Fibroblast of skin of scalp (primary cell): ENCODE measurements around the gene GNG12. TPM values are rescaled to one million over a fixed set of nuclear protein-coding genes. Genes with fewer than 3 reads are reported as not detected.

Source experiments
- DNase-seq: peaks from one replicate; pipeline ENCODE4 v3.0.0-alpha.2; 2013
- polyA plus RNA-seq, 2 experiments: library from polyadenylated mRNA; unstranded; fragments of 120-200 nt; gene quantifications; one replicate each; pipeline ENCODE4 v1.2.1, GENCODE V29; 2013; ENCODE audit not compliant: insufficient read length in 2 of 2

GNG12 gene
- 125 TPM for polyA plus RNA-seq (2013, experiment 1 of 2; ENCODE audit: insufficient read length)
- polyA plus RNA-seq (2013, experiment 2 of 2; ENCODE audit: insufficient read length) = 137 TPM

DNA sequence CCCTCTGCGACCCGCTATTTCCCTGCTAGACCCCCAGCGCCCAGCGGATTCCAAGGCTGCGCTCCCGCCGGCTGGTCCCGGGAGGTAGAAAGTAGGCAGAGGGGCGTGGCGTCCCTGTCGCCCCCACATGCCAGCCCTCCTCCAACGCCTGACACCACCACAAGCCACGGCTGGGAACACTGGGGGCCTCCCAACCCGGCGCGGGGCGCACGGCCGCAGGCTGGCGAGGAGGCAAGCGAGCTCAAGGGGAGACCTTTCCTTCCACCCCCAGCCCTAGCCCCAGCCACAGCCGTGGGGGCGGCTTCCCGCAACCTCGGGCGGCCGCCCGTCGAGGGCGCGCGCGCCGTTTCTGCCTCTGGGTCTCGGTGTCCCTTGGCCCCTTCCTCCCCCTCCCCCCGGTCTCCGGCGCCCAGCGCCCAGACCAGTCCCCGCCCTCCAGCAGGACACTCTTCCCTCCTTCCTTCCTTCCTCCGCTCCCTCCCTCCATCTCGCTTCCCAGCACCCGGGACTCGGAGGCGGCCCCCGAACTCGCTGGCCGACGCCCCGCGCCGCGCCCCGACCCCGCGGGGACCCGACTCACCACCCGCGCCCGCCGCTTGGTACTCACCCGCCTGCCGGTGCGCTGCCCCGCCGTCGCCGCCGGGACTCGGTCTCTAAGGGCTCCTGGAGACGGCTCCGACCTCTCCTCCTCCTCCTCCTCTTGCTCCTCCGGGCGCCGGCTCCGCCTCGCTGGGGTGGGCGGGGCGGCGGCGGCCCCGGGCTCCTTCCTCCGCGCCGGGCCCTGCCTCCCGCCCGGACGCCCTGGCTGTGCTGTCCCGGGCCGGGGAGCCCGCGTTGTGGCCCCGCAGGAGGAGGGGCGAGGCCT is at the start of gene GNG12:
Gene GNG12 (minus strand): TSS at position 731 of the 865 bp plus-strand sequence. CDS start 125,781 bp downstream, outside the sequence.
- peak; percentile 87 for DNase-seq

DNA sequence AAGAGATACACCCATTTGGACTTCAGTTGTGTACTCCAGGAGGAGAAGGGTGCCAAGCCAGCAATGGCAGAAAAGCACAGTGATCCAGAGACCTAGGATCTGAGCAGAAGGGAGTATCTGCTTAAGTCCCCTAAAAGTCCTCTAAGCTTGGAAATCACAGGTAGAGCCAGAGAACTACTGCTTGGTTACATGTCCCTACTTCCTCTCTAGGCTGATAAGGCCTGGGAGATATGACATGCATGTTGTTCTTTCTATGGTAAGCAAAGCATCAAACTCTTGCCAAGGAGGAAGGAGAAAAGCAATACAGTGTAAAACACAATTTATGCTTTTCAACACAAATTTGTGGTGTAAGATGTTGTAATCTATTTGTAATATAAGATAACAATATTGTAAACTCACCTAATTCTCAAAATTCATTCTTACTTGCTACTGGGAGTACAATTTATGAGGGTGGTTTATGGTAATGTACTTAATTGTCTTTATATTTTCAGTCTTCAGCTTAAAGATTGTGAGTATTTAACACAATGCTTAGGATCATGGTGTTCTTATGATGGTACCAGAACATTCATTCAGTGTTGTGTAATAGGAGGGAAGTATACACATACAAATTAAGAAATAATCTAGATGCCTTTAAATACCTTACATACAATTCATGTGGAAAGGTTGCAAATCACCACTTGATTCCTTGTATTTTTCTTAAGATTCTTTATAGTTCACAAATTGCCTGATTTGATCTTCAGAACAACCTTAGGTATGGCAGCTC is 49.1 kb upstream of the GNG12 start:
- DNase-seq = no peak

DNA sequence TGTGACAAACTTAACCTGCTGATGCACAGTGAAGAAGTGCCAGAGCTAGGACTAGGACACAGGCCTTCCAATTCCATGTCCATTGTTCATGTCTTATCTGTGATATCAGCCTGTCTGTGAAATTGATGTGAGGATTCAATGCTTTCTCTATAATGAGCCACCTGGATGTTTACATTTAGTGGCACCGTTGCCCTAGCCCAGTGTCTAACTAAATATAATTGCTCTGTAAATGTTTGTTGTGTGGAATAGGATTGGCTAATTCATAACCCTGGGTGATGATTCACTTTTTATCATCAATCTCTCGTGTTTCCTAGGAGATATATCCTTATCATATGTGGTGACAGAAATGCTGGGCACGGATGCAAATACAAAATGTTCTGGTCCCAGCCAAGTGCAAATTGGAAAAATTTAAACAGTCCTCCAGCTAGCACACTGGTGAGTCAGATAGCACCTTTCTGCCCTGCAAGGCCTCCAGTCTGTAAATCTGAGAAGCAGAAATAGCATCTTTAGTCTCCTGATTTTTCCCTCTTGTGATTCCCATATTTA is 46.9 kb upstream of the GNG12 start:
- peak; percentile 56 for DNase-seq

DNA sequence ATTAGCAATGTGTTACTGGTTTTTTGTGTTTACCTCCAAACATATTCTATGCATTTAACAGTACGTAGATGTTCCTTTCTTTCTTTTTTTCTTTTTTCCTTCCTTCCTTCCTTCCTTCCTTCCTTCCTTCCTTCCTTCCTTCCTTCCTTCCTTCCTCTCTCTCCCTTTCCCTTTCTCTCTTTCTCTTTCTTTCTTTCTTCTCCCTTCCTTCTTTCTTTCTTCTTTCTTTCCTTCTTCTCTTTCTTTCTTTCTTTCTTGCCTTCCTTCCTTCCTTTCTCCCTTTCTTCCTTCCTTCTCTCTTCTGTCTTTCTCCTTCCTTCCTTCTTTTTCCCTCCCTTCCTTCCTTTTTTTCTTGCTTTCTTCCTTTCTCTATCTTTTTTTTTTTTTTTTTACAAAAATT is 46.2 kb upstream of the GNG12 start:
- DNase-seq = no peak

DNA sequence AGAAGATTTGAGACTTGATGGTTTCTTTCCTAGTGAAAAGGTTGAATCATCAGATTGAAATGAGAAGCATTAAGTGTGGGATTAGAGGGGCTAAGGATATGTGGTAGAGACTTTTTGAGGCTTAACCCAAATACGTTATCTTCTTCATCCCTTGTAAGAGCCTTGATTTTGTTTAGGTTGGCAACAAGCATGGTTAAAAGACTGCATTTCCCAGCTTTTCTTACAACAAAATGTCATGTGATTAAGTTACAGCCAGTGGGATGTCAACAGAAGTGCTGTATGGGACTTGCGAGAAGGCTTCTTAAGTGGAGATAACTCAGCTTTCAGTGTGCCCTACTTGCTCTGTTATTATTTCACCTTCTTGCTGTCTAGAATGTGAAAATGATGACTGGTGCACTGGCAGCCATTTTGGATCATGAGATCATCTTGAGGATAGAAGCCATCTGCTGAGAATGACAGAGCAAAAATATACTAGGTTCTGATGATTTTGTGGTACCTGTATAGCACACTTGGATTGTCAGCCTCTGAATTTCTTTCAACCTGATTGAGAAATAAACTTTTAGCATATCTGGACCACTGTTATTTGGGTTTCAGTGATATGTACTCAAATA is 41.3 kb upstream of the GNG12 start:
- peak; percentile 84 for DNase-seq

DNA sequence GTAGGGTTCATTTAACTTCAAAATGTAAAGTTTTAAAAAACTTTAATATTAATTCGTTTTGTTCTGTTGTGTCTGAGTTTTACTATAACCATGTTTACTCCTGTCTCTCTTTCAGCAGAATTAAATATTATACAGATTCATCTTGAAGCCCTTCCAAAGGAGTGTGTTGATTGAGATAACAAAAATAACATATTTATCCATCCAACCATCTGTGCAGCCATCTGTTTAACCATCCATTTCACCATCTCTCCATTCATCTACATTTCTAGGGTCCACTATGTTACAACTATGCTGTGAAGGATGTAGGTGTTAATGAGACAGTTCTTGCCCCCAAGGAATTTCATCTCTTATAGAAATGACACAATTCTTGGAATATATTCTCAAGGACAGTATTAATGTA is 36.0 kb upstream of the GNG12 start:
- DNase-seq = no peak

DNA sequence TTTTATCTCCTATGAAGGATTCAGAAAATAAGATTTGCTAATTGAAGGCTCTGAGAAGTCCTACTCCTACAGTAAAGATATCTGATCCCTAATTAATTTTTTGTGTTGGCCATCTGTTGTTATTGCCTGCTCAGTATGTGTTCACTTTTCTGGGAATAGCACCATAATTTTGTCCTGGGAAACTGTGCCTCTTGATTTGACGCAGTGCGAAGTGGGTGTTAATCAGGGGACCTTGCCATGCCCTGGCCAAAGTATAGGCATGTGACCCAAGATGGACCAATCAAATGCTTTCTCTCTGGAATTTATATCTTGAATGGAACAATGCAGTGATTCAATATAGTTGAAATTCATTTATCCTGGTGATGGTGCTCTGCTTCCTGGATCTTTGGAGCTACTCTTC is 30.4 kb upstream of the GNG12 start:
- no peak for DNase-seq

DNA sequence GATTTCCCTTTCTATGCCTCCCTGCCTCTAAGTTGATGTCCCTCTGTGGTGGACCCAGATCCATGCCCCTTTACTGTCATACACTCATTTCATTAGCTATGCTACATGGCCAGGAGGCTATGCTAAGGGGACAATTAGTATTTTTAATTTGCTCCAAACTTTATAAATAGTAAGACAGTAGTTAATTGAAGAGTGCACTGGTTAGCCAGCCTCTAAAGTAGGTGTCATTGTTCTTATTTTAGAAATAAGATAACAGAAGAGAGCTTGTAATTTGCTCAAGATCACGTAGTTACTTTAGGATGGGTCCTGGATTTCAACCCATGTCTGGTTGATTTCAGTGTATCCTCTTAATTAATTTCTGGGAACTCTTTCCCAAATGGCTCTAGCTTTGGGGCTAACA is 29.4 kb upstream of the GNG12 start:
- no peak for DNase-seq

DNA sequence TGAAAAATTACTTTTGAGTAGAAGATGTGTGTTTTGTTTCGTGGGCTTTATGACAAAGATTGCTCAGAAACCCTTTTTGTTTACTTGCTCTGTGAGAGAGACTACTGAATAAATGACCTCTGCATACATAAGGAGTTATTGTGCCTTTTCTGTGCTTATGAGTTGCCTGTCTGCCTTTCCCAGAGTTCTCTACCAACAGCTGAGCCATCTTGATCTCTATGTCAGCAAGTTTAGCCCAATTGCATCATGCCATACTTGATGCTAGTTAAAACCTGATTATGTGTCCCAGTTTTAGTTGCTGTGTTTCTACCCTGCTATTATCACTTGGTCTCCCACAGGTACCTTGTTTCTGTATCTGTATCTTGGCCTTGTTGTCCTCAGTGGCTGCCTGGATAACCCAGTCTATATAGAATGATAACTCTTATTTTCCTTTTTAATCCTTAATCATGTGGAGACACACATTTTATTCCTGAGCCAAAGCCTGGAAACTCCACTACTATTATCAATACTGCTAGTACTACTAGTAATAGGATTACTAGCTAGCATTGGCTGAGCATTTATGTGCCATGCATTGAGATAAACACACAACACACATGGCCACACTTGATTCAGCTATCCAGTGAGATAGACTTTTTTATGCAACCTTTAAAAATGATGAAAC is 28.7 kb upstream of the GNG12 start:
- no peak for DNase-seq

DNA sequence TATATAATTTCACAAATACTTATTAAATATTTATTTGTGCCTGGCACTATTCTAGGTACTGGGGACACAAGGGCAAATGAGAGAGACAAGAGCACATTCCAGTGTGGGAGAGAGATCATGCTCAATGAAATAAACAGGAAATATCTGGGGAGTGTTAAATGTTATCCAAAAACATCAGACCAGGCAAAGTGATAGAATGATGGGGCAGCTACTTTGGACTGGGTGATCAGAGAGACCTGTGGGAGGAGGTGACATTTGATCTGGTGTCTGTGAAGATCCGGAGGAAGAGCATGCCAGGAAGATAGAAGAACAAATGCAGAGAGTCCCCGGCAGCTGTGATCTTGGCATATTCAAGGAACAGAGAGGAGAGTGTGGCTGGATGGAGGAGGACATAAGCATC is 27.5 kb upstream of the GNG12 start:
- no peak for DNase-seq

DNA sequence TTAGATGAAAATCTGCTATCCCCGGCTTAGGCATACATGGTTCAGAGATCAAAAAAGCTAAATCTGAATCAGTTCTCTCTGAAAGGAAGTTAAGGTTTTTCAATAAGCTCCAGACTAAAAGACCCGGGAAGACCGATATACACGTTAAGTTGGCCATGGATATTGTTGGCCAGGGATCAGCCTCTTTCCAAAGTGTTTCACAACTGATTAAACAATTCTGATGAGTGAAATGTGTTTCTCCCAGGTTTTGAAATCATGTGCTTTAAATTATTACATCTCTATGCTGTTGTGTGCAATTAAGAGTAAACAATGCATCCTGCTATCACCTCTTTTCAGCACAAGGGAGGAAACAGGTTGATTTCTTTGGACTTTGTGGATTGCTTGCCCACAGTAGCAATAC is 23.7 kb upstream of the GNG12 start:
- no peak for DNase-seq

DNA sequence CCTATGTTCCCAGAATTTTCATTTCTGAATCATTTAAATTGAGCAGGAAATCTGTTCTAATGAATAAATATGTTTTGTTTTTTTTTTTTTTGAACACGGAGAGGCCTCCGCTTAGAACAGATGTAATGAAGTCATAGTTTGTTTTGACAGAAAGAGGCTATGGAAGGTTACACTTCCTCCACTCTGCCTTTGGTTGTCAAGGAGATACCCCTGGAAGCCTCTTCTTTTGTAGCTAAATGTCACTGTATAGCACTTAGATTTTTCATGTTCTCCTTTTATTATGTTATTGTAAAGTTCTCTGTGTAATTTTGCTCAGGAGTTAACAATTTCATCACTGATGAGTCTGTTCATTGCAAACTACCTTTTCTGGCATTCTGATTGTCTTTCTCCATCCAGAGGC is 22.7 kb upstream of the GNG12 start:
- peak; percentile 14 for DNase-seq

DNA sequence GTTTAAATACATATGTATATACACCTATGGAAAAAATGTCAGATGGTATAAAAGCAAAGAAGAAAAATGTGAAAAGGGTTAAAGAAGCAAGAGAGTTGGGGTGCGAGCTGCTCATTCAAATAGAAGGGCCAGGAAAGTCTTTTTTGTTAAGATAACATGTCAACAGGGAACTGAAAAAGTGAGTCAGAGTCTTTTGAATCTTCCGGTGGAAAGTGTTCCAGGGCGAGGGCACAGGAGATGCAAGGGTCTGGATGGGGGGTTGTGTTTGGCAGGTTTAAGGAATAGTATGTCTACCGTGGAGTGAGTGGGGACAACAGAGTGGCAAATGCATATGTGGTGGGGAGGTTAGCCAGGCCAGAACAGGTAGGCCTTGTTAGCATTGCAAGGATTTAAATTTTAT is 22.2 kb upstream of the GNG12 start:
- DNase-seq = no peak

DNA sequence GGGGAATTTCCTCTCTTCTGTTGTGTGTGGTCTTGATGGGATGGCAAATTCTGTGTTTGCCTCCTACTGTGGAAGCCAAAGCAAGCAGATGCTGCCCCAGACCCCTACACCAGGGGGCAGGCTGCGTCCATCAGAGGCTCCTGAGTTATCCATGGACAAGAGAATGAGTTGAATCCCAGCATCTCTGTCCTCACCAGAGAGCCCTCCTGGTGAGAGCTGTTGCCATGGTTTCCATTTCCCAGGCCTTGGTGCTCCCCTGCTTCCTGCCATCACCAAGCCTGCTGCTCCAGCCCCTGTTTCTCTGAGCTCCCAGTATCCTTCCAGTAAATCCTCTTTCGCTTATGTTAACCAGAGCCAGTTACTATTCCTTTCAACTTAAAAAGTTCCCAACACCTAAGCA is 20.4 kb upstream of the GNG12 start:
- DNase-seq = peak; percentile 93

DNA sequence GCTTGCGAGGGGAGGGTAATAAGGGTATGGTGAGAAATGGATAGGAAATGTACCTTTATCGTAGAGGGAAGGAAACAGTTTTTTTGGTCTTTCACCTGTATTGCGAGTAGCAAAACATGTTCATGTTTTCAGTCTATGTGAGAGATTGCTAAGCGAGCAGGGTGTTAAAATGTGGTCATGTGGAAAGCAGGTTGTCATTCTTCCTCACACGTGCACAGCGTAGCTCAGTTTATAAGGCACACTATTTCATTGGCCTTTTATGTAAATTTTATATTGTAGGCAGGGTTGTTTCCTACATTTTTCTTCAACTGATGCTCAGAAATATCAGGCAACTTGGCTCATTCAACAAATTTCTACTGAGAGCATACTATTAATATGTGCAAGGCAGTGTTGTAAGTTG is 18.5 kb upstream of the GNG12 start:
- DNase-seq = no peak

DNA sequence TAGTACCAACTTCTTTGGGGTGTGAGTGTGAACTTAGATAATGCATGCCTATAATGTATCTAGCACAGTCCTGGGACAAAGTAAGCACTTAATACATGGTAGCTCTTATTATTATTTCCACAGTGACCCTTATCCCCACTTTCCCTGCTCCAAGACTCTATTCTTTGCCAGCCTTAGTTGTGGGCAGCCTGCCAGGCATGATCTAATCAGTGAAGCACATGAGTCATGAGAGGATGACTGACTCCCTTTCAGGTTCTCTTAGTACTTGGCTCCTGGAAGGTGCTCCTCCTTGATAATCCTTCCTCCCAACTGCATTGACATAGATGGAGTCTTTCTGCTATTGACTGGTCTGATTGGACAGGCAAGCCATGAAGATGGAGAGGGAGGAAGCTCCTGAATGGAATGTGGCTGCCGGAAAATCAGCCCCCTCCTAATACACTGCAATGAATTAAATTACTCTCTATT is 17.4 kb upstream of the GNG12 start:
- DNase-seq = peak; percentile 85

DNA sequence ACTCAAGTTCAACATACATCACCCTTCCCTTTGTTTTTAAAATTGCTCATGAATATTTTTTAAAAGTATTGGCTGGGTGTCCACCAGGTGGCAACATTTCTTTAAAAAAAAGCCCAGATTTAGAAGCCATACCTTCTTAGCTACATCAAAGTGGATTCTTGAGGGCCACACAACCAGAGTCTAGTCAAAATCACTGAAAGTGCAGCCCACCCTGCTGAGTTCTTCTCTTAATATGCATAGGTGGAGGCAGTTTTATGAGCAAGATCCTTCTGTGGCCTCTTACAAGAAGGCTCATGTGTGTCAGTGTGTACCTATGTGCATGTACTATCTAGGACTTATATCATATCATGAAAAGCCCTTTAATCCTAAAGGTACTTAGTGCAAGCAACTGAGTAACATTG is 16.9 kb upstream of the GNG12 start:
- DNase-seq = peak; percentile 57

DNA sequence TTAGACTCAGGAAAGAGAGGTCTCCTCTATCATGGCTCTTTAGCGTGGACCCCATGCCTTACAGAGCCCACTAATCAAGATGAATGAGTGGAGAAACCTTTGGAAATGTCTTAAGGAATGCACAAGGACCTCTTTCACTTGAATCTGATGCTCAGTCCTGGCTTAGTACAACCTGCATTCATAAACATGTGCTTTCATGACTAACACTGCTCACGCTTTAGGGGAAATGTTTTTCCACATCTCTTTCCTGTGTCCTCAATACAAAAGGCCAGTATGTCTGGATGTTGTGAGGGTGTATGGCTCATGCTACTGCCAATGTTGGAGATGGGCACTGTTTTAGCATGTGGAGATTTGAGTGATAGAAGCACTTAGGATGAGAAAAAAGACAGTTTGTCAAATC is 14.2 kb upstream of the GNG12 start:
- no peak for DNase-seq

DNA sequence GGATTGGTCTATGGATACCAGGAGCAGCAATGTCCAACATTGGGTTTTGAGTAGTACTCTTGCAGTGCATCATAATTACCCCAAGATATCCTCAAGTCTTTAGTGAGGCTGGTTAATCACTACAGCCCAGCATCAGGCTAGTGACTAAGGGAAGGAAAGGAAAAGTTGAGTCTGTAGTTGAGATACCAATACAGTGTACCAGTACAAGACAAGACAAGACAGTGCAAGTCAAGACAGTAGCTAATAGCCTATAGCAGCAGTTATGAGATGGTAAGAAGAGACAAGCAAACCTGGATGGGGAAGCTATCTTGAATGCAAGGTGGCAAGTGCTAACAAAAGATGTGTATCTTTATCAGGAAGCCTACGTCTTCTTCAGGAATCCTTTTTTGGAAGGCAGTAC is 13.3 kb upstream of the GNG12 start:
- no peak for DNase-seq

DNA sequence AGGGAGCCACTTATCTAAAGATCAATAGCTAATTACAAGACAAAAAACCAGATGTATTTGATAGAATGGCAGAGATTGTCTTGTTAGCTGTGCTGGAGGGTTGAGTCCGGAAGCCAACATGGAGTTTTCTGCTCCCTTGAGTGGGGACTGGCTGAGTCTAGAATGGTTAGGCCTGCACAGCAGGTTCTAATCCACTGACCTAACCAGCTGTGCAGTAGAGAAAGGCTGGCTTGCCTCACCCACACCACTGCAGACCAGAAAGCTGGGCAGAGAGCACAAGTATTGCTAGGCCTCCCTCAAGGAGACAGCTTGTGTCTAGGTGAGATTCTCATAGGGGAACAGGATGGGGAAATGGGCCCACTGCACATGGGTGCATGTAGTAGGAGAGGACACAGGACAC is 11.7 kb upstream of the GNG12 start:
- no peak for DNase-seq

DNA sequence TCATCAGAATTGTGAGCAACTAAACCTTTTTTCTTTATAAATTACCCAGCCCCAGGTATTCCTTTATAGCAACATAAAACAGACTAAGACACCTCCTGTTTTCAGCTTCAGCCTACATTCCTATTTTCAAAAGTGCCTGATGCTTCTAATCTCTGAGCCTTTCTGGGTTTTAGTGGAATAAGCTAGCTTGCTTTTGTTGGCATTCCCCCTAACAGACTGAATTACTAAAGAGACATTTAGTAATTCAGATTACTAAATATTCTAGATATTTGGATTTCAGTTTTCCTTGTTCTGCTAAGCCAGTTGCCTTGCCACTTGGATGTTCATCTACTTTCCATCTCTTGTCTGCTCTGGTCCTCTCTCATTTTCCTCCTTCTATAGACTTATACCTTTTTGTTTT is 10.5 kb upstream of the GNG12 start:
- DNase-seq = peak; percentile 40

DNA sequence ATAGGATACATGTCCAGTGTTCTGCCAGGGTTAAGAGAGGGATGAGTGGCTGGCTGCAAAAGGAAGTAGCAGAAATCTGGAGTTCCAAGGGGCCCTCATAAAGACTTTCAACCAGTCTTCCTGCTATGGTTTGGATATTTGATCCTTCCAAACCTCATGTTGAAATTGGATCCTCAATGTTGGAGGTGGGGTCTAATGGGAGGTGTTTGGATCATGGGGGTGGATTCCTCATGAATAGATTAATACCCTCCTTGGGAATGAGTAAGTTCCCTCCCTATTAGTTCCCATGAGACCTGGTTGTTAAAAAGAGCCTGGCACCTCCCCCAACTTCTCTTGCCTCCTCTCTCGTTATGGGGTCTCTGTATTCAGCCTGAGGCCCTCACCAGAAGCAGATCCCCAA is 10.1 kb upstream of the GNG12 start:
- DNase-seq = peak; percentile 81
